ENCODE data around the gene CCR2.

Gene CCR2

DNA sequence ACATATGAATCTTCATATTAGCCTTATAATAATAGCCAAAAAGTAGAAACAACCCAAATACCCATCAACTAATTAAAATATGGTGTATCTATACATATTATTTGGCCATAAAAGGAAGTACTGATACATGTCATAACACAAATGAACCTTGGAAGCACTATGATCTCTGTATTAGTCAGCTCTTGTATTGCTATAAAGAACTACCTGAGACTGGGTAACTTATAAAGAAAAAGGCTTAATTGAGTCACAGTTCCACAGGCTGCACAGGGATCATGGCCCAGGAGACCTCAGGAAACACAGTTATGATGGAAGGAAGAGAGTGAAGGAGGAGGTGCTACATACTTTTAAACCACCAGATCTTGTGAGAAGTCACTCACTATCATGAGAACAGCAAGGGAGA is 16.0 kb upstream of the CCR2 start:
- no peak overlapping the region for H3K4me3 ChIP-seq (ENCODE audit: low read depth, low read length)
- CTCF ChIA-PET, result no interaction called here
- no peak for DNase-seq (ENCODE audit: low read depth, low spot score)
- POLR2A ChIA-PET, result no interaction called here
- TF ChIP-seq, protein P1, sequence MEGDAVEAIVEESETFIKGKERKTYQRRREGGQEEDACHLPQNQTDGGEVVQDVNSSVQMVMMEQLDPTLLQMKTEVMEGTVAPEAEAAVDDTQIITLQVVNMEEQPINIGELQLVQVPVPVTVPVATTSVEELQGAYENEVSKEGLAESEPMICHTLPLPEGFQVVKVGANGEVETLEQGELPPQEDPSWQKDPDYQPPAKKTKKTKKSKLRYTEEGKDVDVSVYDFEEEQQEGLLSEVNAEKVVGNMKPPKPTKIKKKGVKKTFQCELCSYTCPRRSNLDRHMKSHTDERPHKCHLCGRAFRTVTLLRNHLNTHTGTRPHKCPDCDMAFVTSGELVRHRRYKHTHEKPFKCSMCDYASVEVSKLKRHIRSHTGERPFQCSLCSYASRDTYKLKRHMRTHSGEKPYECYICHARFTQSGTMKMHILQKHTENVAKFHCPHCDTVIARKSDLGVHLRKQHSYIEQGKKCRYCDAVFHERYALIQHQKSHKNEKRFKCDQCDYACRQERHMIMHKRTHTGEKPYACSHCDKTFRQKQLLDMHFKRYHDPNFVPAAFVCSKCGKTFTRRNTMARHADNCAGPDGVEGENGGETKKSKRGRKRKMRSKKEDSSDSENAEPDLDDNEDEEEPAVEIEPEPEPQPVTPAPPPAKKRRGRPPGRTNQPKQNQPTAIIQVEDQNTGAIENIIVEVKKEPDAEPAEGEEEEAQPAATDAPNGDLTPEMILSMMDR (IDR thresholded peaks at IDR 0.05; ENCODE audit: insufficient read depth, low read length, missing control alignments), result no peak

DNA sequence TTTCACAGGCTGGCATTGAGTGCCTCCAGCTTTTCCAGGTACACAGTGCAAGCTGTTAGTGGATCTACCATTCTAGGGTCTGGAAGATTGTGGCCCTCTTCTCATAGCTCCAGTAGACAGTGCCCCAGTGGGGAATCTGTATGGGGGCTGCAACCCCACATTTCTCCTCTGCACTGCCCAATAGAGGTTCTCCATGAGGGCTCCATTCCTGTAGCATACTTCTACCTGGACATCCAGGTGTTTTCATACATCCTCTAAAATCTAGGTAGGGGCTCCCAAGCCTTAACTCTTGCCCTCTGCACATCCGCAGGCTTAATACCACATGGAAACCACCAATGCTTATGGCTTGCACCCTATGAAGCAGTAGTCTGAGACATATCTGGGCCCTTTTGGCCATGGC is 15.1 kb upstream of the CCR2 start:
- TF ChIP-seq, protein P1 (IDR thresholded peaks at IDR 0.05; ENCODE audit: insufficient read depth, low read length, missing control alignments), result no peak
- ChIA-PET POLR2A (no interaction called here), CTCF (no interaction called here)
- H3K4me3 ChIP-seq (ENCODE audit: low read depth, low read length), result no peak overlapping the region
- no peak for DNase-seq (ENCODE audit: low read depth, low spot score)

- no peak overlapping the region for H3K4me3 ChIP-seq (ENCODE audit: low read depth, low read length)
- TF ChIP-seq, protein P1 (IDR thresholded peaks at IDR 0.05; ENCODE audit: insufficient read depth, low read length, missing control alignments), result no peak
- CTCF ChIA-PET, result no interaction called here
- no peak for DNase-seq (ENCODE audit: low read depth, low spot score)
- POLR2A ChIA-PET, result no interaction called here
Observed at GRCh38 chr3:46344476-46344875, 9.4 kb upstream of the CCR2 start.

DNA sequence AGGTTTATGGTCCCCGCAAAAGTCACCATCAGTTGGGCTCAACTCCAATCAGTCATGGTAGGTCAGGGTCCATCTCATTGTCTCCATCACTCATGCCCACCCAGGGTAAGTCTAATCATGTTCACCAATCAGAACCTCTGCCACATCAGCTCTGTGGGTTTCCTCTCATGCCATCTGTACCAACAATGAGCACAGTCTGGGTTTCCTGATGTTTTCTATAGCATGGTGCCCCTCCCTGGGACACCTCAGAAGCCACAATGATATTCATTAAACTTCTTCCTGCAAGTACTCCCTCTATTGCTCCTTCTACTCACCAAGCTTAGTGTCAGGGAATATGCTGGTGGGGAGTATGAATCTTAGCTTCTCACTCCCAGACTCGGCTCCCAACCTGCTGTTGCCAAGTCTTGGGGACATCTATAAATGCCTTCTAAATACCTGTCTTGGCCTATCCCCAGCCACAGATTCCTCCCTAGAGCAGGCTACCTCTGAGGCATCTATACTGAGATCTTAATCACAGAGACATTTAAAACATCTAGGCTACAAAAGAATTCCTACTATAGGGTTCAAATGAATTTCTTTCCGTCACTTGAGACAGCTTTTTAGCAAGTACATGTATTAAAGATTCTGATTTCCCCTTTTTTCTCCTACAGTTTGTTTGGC is 5.0 kb upstream of the CCR2 start:
- CTCF ChIA-PET, result no interaction called here
- no peak for DNase-seq (ENCODE audit: low read depth, low spot score)
- H3K4me3 ChIP-seq (ENCODE audit: low read depth, low read length), result no peak overlapping the region
- POLR2A ChIA-PET, result no interaction called here
- TF ChIP-seq, protein P1 (IDR thresholded peaks at IDR 0.05; ENCODE audit: insufficient read depth, low read length, missing control alignments), result no peak

DNA sequence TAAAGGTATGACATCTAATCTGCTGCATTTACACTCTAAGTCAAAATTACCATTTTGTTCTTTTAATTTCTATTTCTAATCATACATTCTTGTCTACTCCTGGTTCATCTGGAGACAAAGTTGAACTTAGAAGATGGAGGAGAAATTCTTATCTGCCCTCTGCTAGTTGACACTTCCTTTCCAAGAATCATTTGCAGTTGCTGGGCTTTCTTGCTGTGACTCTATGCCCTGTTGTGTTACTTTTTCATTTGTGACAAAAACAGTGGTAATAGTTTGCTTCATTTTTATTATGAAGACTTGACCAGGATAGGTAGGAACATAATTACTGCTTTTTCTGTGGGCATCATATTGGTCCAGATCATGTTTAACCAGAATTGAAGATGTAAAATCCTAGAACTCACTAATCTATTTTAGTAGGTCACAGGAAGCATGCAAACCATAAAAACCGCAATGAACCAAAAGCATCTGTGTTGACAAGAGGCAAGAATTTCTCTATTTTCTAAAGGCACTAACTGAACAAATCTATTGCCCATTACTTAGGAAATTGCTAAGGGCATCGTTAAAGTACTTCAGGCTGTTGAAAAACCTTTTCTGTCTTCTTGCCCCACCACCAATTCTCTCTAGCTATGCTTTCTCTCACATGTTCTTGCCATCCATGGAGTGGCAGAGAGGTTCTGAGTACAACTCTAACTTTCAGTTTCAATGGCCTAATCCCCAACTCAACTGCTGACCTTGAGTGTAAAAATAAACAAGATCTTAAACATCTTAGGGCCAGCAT is 4.2 kb upstream of the CCR2 start:
- H3K4me3 ChIP-seq (ENCODE audit: low read depth, low read length), result no peak overlapping the region
- ChIA-PET CTCF (no interaction called here), POLR2A (no interaction called here)
- DNase-seq (ENCODE audit: low read depth, low spot score), result no peak
- TF ChIP-seq, protein P1 (IDR thresholded peaks at IDR 0.05; ENCODE audit: insufficient read depth, low read length, missing control alignments), result no peak

- no peak overlapping the region for H3K4me3 ChIP-seq (ENCODE audit: low read depth, low read length)
- no peak for DNase-seq (ENCODE audit: low read depth, low spot score)
- POLR2A ChIA-PET, result no interaction called here
- TF ChIP-seq, protein P1 (IDR thresholded peaks at IDR 0.05; ENCODE audit: insufficient read depth, low read length, missing control alignments), result no peak
- CTCF ChIA-PET, result no interaction called here
Observed at GRCh38 chr3:46350262-46350565, 3.7 kb upstream of the CCR2 start.

Data from AG04449 (cell line).